Gastroesophageal sphincter (tissue), 3 donors: ENCODE data around the gene FAM98B.

Source experiments
- CTCF ChIP-seq, 4 experiments: fragments of 200-600 bp in 2 of 4; fragments of 450-650 bp in 2 of 4; sonication (generic) in 1 of 4; IDR thresholded peaks; one replicate each; pipeline ENCODE4 v1.5.1; 2017 to 2019; ENCODE audit warnings: antibody characterized with exemption in 4 of 4, mild to moderate bottlenecking in 2 of 4, moderate library complexity in 2 of 4
- POLR2A ChIP-seq, 2 donors: fragments of 450-650 bp; IDR thresholded peaks; one replicate each; pipeline ENCODE4 v1.6.1; 2017; ENCODE audit warnings: antibody characterized with exemption in 2 of 2, mild to moderate bottlenecking in 2 of 2, moderate library complexity in 1 of 2
- POLR2AphosphoS5 ChIP-seq: sonication (generic); formaldehyde crosslinking; IDR thresholded peaks from one replicate; pipeline ENCODE4 v1.6.1; 2017; ENCODE audit warnings: antibody characterized with exemption

GRCh38 chr15:38459480-38459879, 5.6 kb downstream of the FAM98B start:
- TF ChIP-seq CTCF (IDR thresholded peaks at IDR 0.05) = no peak
- no peak for TF ChIP-seq POLR2A (IDR thresholded peaks at IDR 0.05)
- TF ChIP-seq POLR2AphosphoS5 = no peak
